HG02798 (cell line): ENCODE measurements around the gene CBLL1.

Experiments used
- ATAC-seq: cut with Tn5 transposase; IDR thresholded peaks from one replicate; pipeline ENCODE4 v1.9.1; 2021; ENCODE audit warnings: mild to moderate bottlenecking; ENCODE audit not compliant: unreplicated experiment, poor library complexity

The CBLL1 gene

DNA sequence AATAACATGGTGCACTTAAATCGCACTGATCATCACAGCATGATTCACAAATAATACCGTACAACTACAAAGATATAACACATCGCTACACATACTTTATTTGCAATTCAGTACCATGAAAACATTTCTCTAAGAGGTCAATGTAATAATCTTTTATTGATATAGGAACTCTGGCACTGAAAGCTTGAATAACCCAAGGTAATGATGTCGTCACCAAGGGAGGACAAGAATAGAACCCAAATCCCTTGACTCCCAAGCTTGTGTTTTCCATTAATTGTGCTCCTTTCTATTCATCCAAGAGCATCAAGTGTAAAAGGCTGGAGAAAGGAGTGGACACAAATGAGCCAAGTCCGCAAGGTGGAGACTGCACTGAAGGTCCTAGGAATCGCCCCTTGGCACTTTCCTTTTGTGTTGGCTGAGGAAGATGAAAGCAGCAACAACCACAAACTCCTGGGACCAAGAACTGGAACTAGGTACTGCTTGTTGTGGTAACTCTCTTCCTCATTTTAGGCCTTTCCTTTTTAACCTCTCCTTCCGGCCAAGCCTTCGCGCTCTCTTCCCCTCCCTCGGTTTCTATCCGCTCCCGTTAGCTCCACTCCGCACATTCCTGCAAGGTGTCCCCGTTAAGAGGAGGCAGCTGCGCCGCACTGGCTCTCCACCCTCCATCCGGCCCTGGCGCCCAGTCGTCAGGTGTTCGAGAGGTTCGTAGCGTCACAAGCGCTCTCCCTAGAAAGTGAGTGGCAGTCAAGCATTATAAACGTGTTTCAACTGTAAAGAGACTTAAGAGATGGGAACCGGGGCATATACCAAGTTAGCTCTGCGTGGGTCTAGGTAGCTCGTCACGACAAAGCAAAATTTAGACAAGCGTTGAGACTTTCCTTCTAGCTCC, 1.0 kb upstream of the CBLL1 start:
- peak; percentile 36 for ATAC-seq

GRCh38 chr7:107744345-107744750, 406 bp downstream of the CBLL1 start:
- peak; percentile 30 for ATAC-seq

- no peak for ATAC-seq
Observed at GRCh38 chr7:107746006-107746405, 2.1 kb downstream of the CBLL1 start.

DNA sequence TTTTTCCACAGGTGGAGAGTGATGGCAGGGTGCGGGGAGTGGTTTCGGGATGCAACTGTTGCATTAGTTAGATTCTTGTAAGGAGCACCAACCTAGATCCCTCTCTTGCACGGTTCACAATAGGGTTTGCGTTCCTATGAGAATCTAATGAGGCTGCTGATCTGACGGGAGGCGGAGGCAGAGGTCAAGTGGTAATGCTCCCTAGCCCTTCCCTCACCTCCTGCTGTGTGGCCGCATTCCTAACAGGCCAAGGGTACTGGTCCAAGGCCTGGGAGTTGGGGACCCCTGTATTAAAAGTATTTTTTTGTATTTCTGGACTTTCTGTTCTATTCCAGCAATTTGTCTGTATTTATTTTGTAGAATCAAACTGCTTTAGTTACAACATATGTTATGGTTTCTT, 7.2 kb downstream of the CBLL1 start:
- no peak for ATAC-seq

DNA sequence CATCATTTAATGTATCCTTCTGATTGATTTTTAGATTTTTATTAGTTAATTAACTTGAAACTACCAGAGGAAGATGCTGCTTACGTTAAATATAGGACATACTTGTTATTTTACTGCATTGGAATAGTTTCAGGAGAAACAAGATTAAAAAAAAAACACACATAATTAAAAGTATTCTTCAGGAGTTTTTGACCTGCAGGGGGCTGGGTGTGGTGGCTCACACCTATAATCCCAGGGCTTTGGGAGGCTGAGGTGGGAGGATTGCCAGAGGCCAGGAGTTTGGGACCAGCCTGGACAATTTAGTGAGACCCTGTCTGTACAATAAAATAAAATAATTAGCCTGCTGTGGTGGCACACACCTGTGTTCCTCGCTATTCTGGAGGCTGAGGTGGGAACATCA, 10.7 kb downstream of the CBLL1 start:
- no peak for ATAC-seq

GRCh38 chr7:107758667-107759066, 14.7 kb downstream of the CBLL1 start:
- ATAC-seq, result no peak

DNA sequence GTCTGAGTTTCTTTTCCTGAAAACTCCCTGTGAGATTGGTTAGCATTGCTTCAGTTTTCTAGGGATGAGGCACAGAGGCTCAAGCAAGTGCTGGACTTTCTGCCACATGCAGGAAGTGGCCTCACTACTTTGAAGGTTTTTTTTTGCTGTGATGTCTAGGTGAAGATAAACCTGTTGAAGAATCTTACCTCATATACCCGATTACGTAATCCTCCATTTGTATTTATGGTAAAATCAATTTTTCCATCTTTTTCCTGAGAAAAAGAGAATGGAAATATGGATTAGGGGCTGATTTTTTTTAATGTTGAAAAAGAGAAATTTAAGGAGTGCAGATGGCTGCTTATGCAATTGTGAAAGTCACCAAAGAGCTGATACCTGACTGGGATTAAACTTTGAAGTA, 23.4 kb downstream of the CBLL1 start:
- no peak for ATAC-seq

GRCh38 chr7:107768263-107768662, 24.3 kb downstream of the CBLL1 start:
- no peak for ATAC-seq

GRCh38 chr7:107773027-107773426, 29.1 kb downstream of the CBLL1 start:
- no peak for ATAC-seq

- no peak for ATAC-seq
Observed at GRCh38 chr7:107777702-107778101, 33.8 kb downstream of the CBLL1 start.

DNA sequence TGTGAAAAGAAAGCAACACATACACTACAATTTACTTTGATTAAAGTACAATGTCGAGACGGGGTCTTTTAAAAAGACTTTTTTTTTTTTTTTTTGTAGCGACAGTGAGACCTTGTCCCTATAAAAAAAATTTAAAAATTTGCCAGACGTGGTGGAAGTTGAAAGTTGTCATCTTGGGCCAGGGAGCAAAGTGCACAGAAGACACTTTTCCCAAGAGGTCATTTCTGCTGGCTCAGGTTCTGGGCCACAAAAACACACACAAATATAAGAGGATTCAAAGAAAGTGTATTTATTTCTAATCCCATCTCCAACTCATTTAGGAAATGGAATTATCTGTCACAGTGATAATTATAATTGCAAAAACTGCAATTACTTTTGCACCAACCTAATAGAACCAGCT, 34.3 kb downstream of the CBLL1 start:
- ATAC-seq, result no peak

DNA sequence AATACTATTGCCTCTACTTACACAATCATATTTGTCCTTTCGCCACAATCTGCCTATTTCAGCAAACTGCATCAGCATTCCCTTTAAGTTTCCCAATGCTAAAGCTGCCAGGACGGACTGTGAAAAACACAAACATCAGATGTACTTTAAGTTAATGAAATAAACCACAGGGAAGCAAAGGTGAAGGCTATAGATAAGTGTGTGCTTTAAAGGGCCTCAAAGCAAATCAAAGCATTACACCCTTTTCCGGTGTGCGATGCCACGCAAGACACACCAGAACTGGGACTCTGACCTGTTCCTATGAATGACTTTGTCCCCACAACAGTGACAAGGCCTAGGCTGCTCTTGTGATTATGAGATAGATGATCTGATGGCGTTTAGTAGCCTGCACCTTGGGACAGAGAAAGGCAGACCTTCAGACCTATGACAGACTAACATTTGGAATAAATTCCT, 35.7 kb downstream of the CBLL1 start:
- ATAC-seq, result no peak

DNA sequence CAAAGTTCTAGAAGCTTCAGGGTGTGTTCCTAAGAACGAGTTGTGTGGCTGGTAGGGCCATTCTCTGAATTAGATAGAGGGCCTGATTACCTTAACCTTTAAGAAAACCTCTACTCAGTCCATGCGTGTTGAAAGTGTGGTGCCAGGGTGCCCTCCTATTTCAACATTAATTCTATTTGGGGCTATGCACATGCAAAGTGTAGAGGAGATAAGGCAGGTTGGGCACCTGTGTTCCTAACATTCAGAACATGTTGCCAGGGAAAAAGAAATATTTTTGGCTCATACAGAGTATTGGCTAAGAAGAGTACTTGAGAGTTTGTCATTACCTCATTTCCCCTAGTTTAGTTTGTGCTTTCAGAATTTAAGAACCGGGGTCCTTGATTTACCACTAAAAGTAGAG, 38.4 kb downstream of the CBLL1 start:
- ATAC-seq, result no peak

DNA sequence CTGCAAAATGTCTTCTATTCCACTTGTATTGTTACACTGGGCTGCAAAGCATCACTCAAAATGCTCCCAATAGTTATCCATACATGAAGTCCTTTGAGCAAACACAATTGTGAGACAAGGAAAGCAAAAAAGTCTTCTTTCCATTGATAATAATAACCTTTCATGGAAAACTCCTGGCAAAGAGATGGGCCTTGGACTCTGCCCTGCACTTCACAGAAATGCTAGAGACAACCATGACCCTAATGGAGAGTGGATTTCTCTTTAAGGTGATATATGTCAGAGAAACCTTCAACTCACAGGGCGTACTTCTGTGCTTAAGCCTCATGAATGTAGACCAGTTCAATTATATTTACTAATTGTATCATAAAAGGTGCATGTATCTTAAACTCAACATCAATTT, 39.7 kb downstream of the CBLL1 start:
- ATAC-seq, result no peak

DNA sequence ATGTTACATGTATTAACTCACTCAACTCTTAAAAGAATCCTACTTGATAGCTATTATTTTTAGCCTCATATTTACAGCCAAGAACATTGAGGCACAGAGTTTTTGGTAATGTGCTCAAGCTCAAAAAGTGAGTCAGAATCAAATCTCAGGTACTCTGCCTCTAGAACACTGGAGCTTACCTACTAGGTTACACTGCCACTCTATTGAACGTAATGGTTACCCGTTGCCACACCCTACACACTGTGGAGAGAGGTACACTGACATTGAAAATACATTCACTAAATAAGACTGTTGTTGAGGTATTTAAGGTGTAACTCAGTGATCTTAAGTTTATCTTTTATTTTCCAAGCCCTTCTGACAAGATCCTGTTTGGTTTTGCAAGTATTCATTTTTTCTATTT, 41.2 kb downstream of the CBLL1 start:
- ATAC-seq, result no peak

DNA sequence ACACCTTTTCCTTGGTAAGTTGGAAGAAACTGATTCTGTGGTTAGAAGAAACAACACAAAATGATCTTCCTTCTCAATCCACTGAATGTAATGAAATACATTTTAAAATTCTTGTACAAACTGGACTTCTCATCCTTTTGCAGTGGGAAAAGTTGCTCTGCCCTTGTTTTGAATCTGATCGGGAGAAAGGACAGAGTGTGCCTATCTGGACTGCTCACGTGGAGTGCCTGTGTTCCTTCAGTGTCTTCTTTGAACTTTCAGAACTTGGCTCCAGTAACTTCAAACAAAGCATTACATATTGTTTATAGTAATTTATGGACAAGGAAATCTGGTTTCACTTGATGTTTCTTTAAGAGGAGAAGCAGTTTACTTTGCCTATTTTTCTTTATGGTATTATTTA, 42.0 kb downstream of the CBLL1 start:
- ATAC-seq, result no peak

GRCh38 chr7:107788216-107788615, 44.3 kb downstream of the CBLL1 start:
- no peak for ATAC-seq

DNA sequence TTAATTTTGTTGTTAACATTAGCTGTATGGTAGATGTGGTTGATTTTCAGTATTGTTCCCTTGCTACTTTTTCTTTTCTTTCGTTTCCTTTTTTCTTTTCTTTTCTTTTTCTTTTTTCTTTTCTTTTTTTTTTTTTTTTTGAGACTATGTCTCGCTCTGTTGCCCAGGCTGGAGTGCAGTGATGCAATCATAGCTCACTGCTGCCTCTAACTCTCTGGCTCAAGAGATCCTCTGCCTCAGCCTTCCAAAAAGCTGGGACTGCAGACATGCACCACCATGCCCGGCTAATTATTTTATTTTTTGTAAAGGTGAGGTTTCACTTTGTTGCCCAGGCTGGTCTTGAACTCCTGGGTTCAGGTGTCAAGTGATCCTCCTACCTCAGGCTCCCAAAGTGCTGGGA, 44.7 kb downstream of the CBLL1 start:
- no peak for ATAC-seq

DNA sequence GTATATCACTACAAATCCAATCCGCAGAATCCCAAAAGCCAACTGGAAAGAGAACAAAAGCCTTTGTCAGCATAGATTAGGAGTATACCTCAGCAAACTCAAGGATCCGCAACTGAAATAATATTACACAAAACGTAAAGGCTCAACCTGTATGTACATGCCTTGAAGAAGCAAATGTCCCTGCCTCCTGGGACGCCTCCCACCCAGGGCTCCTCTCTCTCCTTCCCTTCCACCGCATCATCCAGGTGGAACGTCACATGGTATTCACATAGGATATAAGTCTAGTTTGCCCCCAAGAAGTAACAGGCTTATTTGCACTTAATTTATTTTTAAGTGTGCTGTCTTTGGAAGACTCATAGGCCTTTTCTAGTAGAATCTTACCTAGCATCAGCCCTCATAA, 45.7 kb downstream of the CBLL1 start:
- ATAC-seq, result no peak

DNA sequence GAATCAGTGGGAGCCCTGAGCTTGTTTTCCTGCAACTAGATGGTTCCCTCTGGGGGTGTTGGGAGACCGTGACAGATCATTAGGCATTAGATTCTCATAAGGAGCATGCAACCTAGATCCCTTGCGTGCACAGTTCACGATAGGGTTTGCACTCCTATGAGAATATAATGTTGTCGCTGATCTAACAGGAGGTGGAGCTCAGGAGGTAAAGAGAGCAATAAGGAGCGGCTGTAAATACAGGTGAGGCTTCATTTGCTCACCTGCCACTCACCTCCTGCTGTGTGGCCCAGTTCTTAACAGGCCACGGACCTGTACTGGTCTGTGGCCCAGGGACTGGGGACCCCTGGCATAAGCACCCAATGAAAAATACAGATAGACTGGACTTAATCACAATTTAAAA, 48.4 kb downstream of the CBLL1 start:
- ATAC-seq, result no peak

GRCh38 chr7:107799647-107800264, 55.8 kb downstream of the CBLL1 start:
- ATAC-seq, result no peak
